ENCODE measurements around the gene KIF5C.
"Not testable (repeated sequence)": the region's sequence is repeated elsewhere in the genome, so short reads cannot be mapped to it uniquely, and the experiment has no call there.

Gene KIF5C

DNA sequence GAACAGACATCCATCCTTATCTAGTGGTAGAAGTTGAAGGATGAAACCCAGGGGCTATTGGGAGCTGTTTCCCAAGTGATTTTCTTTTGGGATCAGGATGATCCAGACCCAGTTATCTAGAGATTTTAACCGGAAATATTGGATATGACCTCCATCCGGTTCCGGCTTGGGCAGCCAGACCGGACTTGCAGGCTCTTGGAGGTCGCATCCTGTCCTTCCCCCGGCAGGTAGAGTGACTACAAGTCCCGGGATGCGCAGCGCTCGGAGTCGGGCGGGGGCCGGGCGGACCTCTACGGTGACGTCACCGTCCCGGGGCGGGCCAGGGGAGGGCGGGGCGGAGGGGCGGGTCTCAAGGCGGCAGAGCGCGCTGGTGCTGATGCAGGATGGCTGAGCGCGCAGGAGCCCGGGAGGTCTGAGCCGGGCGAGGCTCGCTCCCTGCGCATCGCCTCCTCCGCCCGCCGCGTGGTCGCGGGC is at the start of gene KIF5C:
TSS of gene KIF5C (plus strand) at position 360 of the 474 bp plus-strand sequence. CDS start 391 bp downstream, outside the sequence.
- DNase-seq: peak in 1 of 2 donors; percentile 18

- DNase-seq: no peak
These were observed 48.2 kb upstream of the KIF5C start for GRCh38 chr2:148826791-148827190.

DNA sequence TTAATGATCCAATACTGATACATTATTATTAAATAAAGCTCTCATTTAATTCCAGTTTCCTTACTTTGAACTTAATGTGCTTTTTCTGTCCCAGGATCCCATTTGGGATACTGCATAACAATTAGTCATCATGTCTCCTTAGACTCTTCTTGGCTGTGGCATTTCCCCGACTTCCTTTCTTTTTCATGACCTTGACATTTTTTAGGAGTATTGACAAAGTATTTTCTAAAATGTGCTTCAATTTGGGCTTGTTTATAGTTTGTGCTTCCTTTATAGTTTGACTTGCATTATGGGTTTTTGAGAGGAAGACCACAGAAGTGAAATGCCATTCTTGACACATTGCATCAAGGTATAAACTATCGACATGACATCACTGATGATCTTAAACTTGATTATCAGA is 46.1 kb upstream of the KIF5C start:
- DNase-seq: no peak

DNA sequence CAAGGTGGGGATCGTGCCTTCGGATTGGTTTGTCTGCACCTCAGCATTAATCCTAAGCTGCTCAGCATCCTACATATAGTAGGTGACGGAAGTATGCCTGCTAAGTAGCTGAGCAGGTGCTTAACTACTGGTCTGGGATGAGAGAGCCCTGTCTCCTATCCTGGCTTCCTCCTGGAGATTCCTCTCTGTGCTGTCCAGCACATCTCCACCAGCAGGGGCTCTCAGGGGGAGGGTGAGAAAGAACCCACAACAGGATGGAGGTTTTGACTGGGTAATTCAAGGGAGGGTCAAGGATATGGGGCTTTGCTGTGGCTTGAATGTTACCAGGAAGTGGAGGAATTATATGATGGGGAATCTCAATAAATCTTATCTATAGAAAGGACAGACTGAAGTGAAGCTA is 45.4 kb upstream of the KIF5C start:
- no peak for DNase-seq

- DNase-seq: no peak
These were observed 42.4 kb upstream of the KIF5C start for GRCh38 chr2:148832637-148833036.

- no peak for DNase-seq
These were observed 33.0 kb upstream of the KIF5C start for GRCh38 chr2:148842050-148842449.

DNA sequence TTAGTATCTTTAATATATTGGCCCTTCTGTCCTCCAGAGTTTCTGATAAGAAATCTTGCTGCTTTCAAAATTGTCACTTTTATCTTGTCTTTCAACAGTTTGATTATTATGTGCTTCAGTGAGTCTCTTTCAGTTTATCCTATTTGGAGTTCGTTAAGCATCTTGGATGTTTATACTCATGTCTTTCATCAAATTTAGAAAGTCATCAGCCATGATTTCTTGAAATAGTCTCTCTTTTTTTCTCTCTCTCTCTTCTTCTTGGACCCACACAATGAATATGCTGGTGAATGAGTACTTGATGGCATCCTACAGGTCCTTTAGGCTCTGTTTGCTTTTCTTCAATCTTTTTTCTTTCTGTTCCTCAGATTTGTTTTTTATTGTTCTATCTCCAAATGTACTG is 26.9 kb upstream of the KIF5C start:
- no peak for DNase-seq

GRCh38 chr2:148853458-148853857 is 21.6 kb upstream of the KIF5C start:
- DNase-seq: no peak

- DNase-seq: no peak
These were observed 15.0 kb upstream of the KIF5C start for GRCh38 chr2:148860037-148860436.

DNA sequence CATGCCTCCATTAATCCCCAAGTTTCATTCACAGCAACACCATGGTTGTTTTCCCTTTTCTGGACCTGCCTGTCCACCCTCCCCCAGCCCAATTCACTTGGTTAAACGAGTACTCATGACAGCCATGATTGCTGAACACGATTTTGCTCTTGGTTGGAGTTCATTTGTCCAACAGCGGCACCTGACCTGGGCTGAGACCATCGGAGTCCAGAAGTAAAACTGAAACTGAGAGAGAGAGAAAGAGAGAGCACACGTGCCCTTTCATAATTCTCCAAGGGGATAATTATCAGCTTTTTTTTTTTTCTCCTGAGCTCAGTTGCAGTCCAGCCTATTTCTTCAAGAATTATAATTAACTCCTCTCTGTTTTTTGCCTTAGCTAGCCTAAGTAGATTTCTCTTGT is 13.7 kb upstream of the KIF5C start:
- no peak for DNase-seq

DNA sequence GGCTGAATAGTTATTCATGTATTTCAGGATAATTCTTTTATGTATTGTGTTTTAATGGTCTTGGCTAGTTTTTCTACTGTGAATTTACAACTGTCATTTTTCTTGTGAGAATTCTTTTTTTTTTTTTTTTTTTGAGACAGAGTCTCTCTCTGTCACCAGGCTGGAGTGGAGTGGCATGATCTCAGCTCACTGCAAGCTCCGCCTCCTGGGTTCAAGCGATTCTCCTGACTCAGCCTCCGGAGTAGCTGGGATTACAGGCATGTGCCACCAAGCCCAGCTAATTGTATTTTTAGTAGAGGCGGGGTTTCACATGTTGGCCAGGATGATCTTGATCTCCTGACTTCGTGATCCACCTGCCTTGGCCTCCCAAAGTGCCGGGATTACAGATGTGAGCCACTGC is 12.5 kb upstream of the KIF5C start:
- DNase-seq: not testable (repeated sequence)

DNA sequence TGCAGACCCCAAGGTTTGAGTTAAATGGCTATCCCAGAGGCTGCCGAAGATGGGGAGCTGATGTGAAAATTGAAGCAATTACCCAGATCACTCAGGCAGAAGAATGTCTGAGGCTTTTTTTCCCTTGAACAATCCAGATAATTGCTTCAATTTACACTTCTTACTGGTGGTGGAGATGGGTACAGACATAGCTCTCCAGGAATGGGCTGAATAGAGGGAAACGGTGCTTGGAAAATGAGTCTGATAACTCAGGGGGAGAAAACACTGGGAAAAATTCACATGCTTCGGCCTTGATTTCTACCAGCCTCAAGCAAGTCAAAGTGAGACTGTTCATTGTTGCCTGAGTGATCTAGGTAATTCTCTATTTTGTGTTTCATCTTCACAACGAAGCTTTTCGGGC is 9.5 kb upstream of the KIF5C start:
- no peak for DNase-seq

GRCh38 chr2:148866091-148866490 is 8.9 kb upstream of the KIF5C start:
- no peak for DNase-seq

DNA sequence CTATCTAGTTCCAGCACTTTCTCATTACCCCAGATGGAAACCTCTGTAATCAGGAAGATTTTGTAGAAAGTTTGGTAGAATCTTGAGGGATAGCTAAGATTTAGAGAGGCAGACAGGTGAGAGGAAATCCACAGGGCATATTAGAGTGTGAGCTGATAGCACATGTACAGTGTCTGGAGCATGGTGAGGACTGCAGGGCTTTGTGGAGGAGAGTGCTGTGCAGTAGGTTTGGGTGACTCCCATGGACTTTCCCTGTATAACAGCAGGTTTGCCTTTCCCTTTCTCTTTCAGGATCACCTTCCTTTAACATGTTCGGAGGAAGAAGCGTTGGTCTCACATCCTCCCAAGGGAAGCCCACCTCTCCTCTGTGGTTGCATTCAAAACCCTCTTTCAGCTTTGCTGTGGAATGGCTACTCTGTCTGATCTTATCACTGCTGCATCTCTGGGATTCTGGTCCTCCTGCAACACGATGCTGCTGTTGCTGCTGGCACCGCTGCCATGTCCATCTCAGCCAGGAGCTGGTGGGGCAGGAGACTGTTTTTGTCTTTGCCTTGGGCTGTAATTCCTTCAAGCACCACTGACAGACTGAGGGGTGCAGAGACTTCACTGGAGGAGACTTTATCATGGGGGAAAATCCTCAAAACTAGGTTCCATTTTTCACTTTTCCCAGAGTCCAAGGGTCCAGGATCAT is 7.8 kb upstream of the KIF5C start:
- no peak for DNase-seq

DNA sequence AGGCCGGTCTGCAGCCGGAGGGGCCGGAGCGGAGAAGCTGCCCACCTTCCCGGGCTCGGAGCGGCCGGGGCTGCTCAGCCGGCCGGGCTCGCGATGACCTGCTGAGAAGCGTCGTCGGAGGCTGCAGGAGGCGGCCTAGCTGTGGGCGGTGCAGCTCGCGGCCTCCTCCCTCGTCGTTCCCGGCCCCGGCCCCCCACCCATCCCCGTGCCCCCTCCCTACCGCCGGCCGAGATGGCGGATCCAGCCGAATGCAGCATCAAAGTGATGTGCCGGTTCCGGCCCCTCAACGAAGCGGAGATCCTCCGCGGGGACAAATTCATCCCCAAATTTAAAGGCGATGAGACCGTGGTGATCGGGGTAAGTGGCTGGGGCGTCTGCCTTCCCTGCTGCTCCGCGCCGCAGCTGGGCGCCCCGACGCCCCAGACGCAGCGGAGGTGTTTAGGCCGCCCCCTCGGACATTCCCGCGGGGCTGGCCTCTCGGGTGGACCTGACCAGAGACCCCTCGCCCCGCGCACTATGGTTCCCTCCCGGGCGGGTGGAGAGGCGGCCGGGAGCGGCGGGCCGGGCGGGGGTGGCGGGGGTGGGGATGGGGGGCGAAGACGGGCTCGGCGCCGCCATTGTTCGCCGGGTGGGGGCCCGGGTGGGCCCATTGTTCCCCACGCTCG is 492 bp downstream of the KIF5C start:
- no peak for DNase-seq

DNA sequence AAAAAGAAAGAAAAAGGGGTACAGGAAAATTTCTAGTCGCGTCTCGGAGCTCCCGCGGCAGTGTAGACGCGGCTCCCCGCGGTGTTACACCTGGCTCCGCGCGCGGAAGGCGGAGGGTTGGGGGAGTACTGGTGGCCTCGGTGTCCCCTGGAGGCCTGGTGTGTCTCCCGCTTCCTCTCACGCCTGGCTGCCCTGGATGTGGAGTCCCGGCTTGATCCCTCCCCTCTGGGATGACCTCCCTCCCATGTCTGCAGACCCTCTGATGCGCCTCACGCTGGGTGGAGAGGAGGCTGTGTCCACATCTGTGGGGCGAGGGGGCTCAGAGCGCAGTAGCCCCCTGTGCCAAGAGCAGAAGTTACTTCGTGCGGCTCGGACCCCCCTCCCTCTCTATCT is 1.2 kb downstream of the KIF5C start:
- no peak for DNase-seq

DNA sequence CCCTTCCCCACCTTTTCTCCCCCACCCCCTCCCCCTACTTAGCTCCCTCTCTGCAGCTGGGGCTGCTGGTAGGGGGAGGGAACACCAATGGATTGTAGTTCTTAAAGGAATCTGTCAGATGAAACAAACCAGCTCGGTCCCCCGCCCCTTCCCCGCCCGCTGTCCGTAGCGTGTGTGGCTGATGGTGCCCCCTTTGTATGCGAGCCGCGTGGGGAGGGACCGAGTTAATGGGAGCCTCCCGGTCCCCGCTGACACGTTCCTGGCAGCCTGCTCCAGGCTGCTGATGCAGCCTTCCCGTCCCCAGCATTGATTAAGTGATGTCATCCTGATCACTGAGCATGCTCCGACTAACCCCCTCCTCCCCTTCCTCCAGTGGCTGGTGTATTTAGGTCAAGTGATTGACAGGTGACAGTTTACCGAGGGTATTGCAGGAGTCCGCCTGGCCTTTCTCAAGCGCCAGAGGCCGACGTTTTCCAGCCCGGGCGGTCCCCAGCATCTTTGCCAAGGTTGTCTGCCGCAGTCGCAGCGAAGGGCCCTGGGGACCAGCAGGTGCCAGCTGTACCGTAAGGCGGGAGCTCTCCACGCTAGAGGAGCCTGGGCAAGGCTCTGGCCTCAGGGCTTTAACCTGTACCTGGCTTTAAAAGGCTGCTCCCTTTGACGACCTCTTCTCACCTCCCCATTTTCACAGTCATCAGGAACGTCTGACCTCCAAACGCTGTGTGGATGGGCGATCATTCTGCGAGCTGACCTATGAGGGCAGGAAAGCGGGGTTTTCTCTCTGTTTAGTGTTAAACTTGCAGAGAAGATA is 1.8 kb downstream of the KIF5C start:
- no peak for DNase-seq

- DNase-seq: no peak
These were observed 2.3 kb downstream of the KIF5C start for GRCh38 chr2:148877403-148877740.

GRCh38 chr2:148880636-148881035 is 5.6 kb downstream of the KIF5C start:
- no peak for DNase-seq

GRCh38 chr2:148882051-148882450 is 7.0 kb downstream of the KIF5C start:
- DNase-seq: no peak

DNA sequence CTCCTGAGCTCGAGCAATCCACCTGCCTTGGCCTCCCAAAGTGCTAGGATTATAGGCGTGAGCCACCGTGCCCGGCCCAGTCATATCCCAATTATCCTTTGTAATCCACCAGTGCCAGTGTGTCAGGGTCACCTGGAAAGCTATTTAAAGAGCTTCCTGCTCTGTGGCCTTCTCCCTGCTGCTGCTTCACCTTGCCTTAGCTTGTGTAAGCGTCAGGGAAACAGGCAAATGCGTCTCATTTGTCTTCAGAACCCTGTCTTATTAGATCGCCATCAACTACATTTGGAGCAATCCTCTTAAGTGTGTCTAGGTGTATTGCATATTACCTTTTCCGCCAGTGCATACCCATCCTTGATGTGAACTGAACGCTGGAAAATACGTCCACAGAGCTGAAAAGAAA is 10.2 kb downstream of the KIF5C start:
- no peak for DNase-seq

DNA sequence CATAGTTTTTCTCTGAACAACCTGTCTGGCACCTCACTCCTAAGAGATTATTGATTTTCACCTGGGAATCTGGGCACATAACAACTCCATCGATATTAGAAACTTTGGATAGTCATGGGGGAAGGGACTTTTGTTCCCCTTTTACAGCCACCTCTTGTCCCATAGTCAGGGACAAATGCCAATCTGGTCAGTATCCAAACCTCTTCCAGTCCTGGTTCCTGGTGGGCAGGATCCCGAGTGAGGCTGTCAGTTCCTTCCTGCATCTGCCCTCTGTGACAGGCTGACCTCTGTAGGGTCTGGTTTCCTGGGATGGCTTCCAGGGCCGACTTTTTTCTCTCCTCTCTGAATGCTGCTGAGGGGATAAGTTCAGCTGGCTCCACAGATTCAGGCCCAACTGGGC is 11.0 kb downstream of the KIF5C start:
- DNase-seq: no peak

- no peak for DNase-seq
These were observed 12.4 kb downstream of the KIF5C start for GRCh38 chr2:148887350-148888002.
